H1 (cell line): ENCODE data around the gene ZNF532. TPM values are rescaled to one million over a fixed set of nuclear protein-coding genes. Genes with fewer than 3 reads are reported as not detected.

Experiments
- CTCF ChIA-PET: fragments of 300-600 bp; sonication (Branson Sonifier 250); formaldehyde crosslinking; loops from one replicate; lab custom pipeline; 2021; ENCODE audit not compliant: partially characterized antibody; lab: Charles Lee
- POLR2A ChIA-PET: fragments of 300-600 bp; sonication (Branson Sonifier 250); formaldehyde crosslinking; loops from one replicate; lab custom pipeline; 2021; ENCODE audit warnings: inconsistent platforms; ENCODE audit not compliant: partially characterized antibody; lab: Charles Lee
- DNase-seq, 2 experiments: peaks; one replicate each; pipeline versions ENCODE4 v3.0.0 to v3.0.0-alpha.2; 2010 to 2022; ENCODE audit warnings: low spot score in 2 of 2, low read depth in 1 of 2, mixed read lengths in 1 of 2
- FAIRE-seq: peaks from 2 replicates; lab custom pipeline; 2011; peaks lifted over from hg19 to GRCh38; lab: Jason Lieb, UNC
- H2AFZ ChIP-seq: 2 replicates; pipeline ENCODE4 v1.8.1; 2012; ENCODE audit warnings: low read length, inconsistent platforms
- H2AK5ac ChIP-seq: 2 replicates; pipeline ENCODE4 v1.6.1; 2013; ENCODE audit warnings: low read depth, low read length
- H2BK120ac ChIP-seq: replicated peaks from 2 replicates; pipeline ENCODE3; 2013; ENCODE audit warnings: low read depth, low read length, inconsistent platforms
- H2BK12ac ChIP-seq: 2 replicates; pipeline ENCODE4 v1.6.1; 2013; ENCODE audit warnings: low read depth, low read length
- H2BK15ac ChIP-seq: 2 replicates; pipeline ENCODE4 v1.6.1; 2013; ENCODE audit warnings: low read length
- H2BK20ac ChIP-seq: 2 replicates; pipeline ENCODE4 v1.6.1; 2013; ENCODE audit warnings: low read length
- H2BK5ac ChIP-seq: 2 replicates; pipeline ENCODE4 v1.6.1; 2013; ENCODE audit warnings: low read depth, low read length
- H3K14ac ChIP-seq: 2 replicates; pipeline ENCODE4 v1.6.1; 2013; ENCODE audit warnings: inconsistent platforms; ENCODE audit not compliant: insufficient read length
- H3K18ac ChIP-seq: 2 replicates; pipeline ENCODE4 v1.6.1; 2013; ENCODE audit warnings: low read length; ENCODE audit errors: extremely low read depth
- H3K23ac ChIP-seq: 2 replicates; pipeline ENCODE4 v1.6.1; 2013; ENCODE audit warnings: inconsistent platforms; ENCODE audit not compliant: insufficient read length
- H3K23me2 ChIP-seq: 2 replicates; pipeline ENCODE4 v1.6.1; 2013; ENCODE audit warnings: low read depth, low read length
- H3K27ac ChIP-seq: 2 replicates; pipeline ENCODE4 v1.6.1; 2011; ENCODE audit warnings: low read depth, low read length, inconsistent platforms
- H3K27me3 ChIP-seq, 4 experiments: replicated peaks in 1 of 4; 1 replicate in 1 of 4; 2 replicates in 3 of 4; pipeline versions ENCODE4 v1.6.1 to v1.8.1; 2011 to 2013; ENCODE audit warnings: low read length in 3 of 4, mild to moderate bottlenecking in 3 of 4, inconsistent platforms in 2 of 4, mixed read lengths in 2 of 4, moderate library complexity in 1 of 4; ENCODE audit not compliant: control insufficient read depth in 3 of 4, insufficient read depth in 3 of 4; ENCODE audit errors: extremely low read depth in 1 of 4
- H3K36me3 ChIP-seq, 4 experiments: 2 replicates each; pipeline versions ENCODE4 v1.6.1 to v1.8.1; 2011 to 2013; ENCODE audit warnings: mild to moderate bottlenecking in 4 of 4, low read length in 3 of 4, moderate library complexity in 2 of 4, control low read depth in 1 of 4, inconsistent platforms in 1 of 4; ENCODE audit not compliant: insufficient read depth in 4 of 4, control insufficient read depth in 2 of 4
- H3K4ac ChIP-seq: replicated peaks from 2 replicates; pipeline ENCODE3; 2013; ENCODE audit warnings: low read length, low read depth, mixed read lengths, inconsistent platforms; ENCODE audit not compliant: insufficient read length
- H3K4me1 ChIP-seq, 4 experiments: replicated peaks in 1 of 4; 1 replicate in 1 of 4; 2 replicates in 3 of 4; pipeline versions ENCODE4 v1.6.1 to v1.8.1; 2011 to 2013; ENCODE audit warnings: low read length in 3 of 4, inconsistent platforms in 2 of 4, mixed read lengths in 1 of 4; ENCODE audit not compliant: insufficient read depth in 4 of 4, control insufficient read depth in 3 of 4
- H3K4me2 ChIP-seq, 2 experiments: 2 replicates each; pipeline versions ENCODE4 v1.6.1 to v1.8.1; 2011 to 2013; ENCODE audit warnings: low read depth in 2 of 2, low read length in 2 of 2, control low read depth in 1 of 2, inconsistent platforms in 1 of 2, mild to moderate bottlenecking in 1 of 2; ENCODE audit not compliant: insufficient read depth in 1 of 2
- H3K4me3 ChIP-seq, 4 experiments: fragments of 200-600, 300-600 bp in 1 of 4; sonication (generic), shearing (Covaris generic), sonication (Bioruptor Twin) in 1 of 4; 2 replicates each; pipeline versions ENCODE4 v1.5.1 to v1.8.1; 2011 to 2016; ENCODE audit warnings: low read length in 4 of 4, low read depth in 3 of 4, control low read depth in 2 of 4, inconsistent platforms in 2 of 4, mild to moderate bottlenecking in 2 of 4, mixed read lengths in 1 of 4, moderate library complexity in 1 of 4; ENCODE audit not compliant: insufficient read depth in 2 of 4; ENCODE audit errors: extremely low read depth in 1 of 4
- H3K56ac ChIP-seq: replicated peaks from 2 replicates; pipeline ENCODE3; 2013; ENCODE audit warnings: low read depth, mild to moderate bottlenecking, mixed read lengths, low read length, inconsistent platforms; ENCODE audit not compliant: insufficient read length
- H3K79me1 ChIP-seq: 2 replicates; pipeline ENCODE4 v1.6.1; 2013; ENCODE audit warnings: low read depth, low read length, control low read depth
- H3K79me2 ChIP-seq, 2 experiments: 2 replicates each; pipeline versions ENCODE4 v1.6.1 to v1.8.1; 2012 to 2013; ENCODE audit warnings: low read length in 2 of 2, mild to moderate bottlenecking in 2 of 2, inconsistent platforms in 1 of 2; ENCODE audit not compliant: insufficient read depth in 2 of 2, control insufficient read depth in 1 of 2
- H3K9ac ChIP-seq, 4 experiments: replicated peaks in 1 of 4; 1 replicate in 1 of 4; 2 replicates in 3 of 4; pipeline versions ENCODE4 v1.6.1 to v1.8.1; 2011 to 2013; ENCODE audit warnings: low read depth in 3 of 4, low read length in 3 of 4, control low read depth in 2 of 4, mild to moderate bottlenecking in 2 of 4, moderate library complexity in 2 of 4, inconsistent platforms in 1 of 4; ENCODE audit errors: extremely low read depth in 1 of 4
- H3K9me3 ChIP-seq, 2 experiments: 2 replicates each; pipeline versions ENCODE4 v1.6.1 to v1.8.1; 2012 to 2013; ENCODE audit warnings: mild to moderate bottlenecking in 2 of 2, moderate library complexity in 2 of 2, control low read depth in 1 of 2, inconsistent platforms in 1 of 2, low read depth in 1 of 2, low read length in 1 of 2, mixed read lengths in 1 of 2; ENCODE audit not compliant: insufficient read depth in 2 of 2
- H4K20me1 ChIP-seq, 2 experiments: replicated peaks in 1 of 2; 2 replicates each; pipeline versions ENCODE3 to v1.8.1; 2011 to 2013; ENCODE audit warnings: inconsistent platforms in 2 of 2, low read length in 2 of 2, mild to moderate bottlenecking in 1 of 2; ENCODE audit not compliant: insufficient read depth in 2 of 2, control insufficient read depth in 1 of 2
- H4K5ac ChIP-seq: 2 replicates; pipeline ENCODE4 v1.6.1; 2013; ENCODE audit warnings: low read length, low read depth, mixed read lengths, inconsistent platforms; ENCODE audit not compliant: insufficient read length
- H4K8ac ChIP-seq: 2 replicates; pipeline ENCODE4 v1.8.0; 2013; ENCODE audit warnings: mild to moderate bottlenecking, moderate library complexity, low read length, inconsistent platforms; ENCODE audit not compliant: insufficient read depth; ENCODE audit errors: extremely low read depth
- H4K91ac ChIP-seq: replicated peaks from 2 replicates; pipeline ENCODE3; 2013; ENCODE audit warnings: low read length, mixed read lengths, inconsistent platforms; ENCODE audit not compliant: insufficient read length
- ASH2L ChIP-seq: fragments of 200-600, 300-600 bp; sonication (generic); IDR thresholded peaks from one replicate; pipeline ENCODE4 v1.7.1; 2017; ENCODE audit warnings: low read length
- BCL11A ChIP-seq, 2 experiments: IDR thresholded peaks; one replicate each; pipeline ENCODE4 v1.6.1; 2011; ENCODE audit warnings: low read depth in 2 of 2, low read length in 2 of 2, mild to moderate bottlenecking in 2 of 2
- CEBPB ChIP-seq: IDR thresholded peaks from 2 replicates; pipeline ENCODE4 v1.6.1; 2012; ENCODE audit warnings: low read depth, low read length
- CTBP2 ChIP-seq: IDR thresholded peaks from 2 replicates; pipeline ENCODE4 v1.7.0; 2011; ENCODE audit warnings: borderline replicate concordance, mild to moderate bottlenecking, moderate library complexity, mixed read lengths, low read length; ENCODE audit not compliant: insufficient read depth, insufficient read length
- HDAC6 ChIP-seq: IDR thresholded peaks from one replicate; pipeline ENCODE4 v1.7.1; 2012; ENCODE audit warnings: low read depth, mild to moderate bottlenecking, inconsistent platforms, low read length, moderate library complexity
- POLR2A ChIP-seq, 2 experiments: IDR thresholded peaks; 1 replicate in 1 of 2; 2 replicates in 1 of 2; pipeline ENCODE4 v1.6.1; 2011; ENCODE audit warnings: low read depth in 2 of 2, low read length in 2 of 2, mild to moderate bottlenecking in 2 of 2; ENCODE audit errors: control extremely low read depth in 1 of 2
- SIX5 ChIP-seq: IDR thresholded peaks from 2 replicates; pipeline ENCODE4 v1.6.1; 2011; ENCODE audit warnings: mild to moderate bottlenecking, low read depth, low read length
- SP1 ChIP-seq: IDR thresholded peaks from 2 replicates; pipeline ENCODE4 v1.6.1; 2011; ENCODE audit warnings: low read depth, low read length
- SRF ChIP-seq: IDR thresholded peaks from 2 replicates; pipeline ENCODE4 v1.6.1; 2011; ENCODE audit warnings: mild to moderate bottlenecking, low read depth, low read length, moderate library complexity
- WGBS, 2 experiments: shearing (Covaris generic) in 1 of 2; methylation state at CpG; one replicate each; pipeline versions ENCODE4 v1.1.6 to v1.1.7; 2013 to 2015; ENCODE audit warnings: low lambda C conversion rate in 2 of 2, mixed read lengths in 2 of 2, inconsistent platforms in 1 of 2, low coverage in 1 of 2, missing lambda C conversion rate in 1 of 2; ENCODE audit not compliant: insufficient replicate concordance in 2 of 2, insufficient coverage in 1 of 2, insufficient read length in 1 of 2; ENCODE audit errors: extremely low coverage in 1 of 2, missing lambda C conversion rate in 1 of 2; 5-methylcytosine and 5-hydroxymethylcytosine counted together
- polyA plus RNA-seq, 7 experiments: library from polyadenylated mRNA; depleted of rRNA in 3 of 7; stranded (reverse) in 5 of 7; unstranded in 2 of 7; fragments of >200 nt in 5 of 7; fragments of 200-250 nt in 2 of 7; gene quantifications; 1 replicate in 5 of 7; 2 replicates in 1 of 7; 4 replicates in 1 of 7; pipeline versions ENCODE4 v1.2.1 to v1.2.3, GENCODE V29; 2011 to 2013; ENCODE audit warnings: missing spikeins in 2 of 7, mixed read lengths in 2 of 7
- total RNA-seq: library from RNA; stranded (reverse); fragmentation: NEBNext Ultra II Directional; extraction: Animal tissue kit (Norgen Biotek cat#: 25700); gene quantifications from 2 replicates; pipeline ENCODE4 v1.2.1, GENCODE V29; 2021
- TF ChIP-seq, protein P1 (sequence below): IDR thresholded peaks from 2 replicates; pipeline ENCODE4 v1.6.1; 2012; ENCODE audit warnings: inconsistent platforms
- TF ChIP-seq, protein P2 (sequence below): IDR thresholded peaks from 2 replicates; pipeline ENCODE4 v1.6.1; 2012; ENCODE audit warnings: inconsistent platforms

The ZNF532 gene
- total and polyA plus RNA-seq, 2 of the 8 experiments (the other 6 are each of a cell fraction or from before 2014, with no cell fraction given) = 143 to 240 TPM

DNA sequence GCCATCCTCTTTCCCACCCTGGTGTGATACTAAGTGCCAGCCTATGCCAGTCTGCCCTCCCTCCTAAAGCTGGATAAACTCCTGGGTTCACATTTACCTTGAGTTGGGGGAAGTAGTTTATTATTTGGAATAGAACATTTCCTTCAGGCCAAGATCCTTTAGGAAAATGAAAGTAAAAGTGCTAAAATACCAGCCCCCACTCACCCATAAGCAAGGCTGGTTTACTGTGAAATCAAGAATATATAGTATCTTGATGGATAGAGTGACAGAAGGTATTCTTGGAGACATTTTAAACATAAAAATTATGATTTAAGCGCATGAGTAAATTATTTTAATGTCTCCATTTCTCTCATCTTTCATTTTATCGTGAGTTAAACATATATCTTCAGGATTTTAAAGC, 27.1 kb downstream of the ZNF532 start:
- Histone ChIP-seq H2AFZ (no peak overlapping the region), H3K4me1 (peaks cover 0 to 18% (median 7%) of the 10 kb centered on the region in 4 experiments; a peak in 6 of 7 replicates), H3K36me3 (peaks cover 0 to 63% (median 16%) of the 10 kb centered on the region in 4 experiments; a peak in 5 of 8 replicates), H3K27ac (no peak overlapping the region), H3K4me2 (no peak overlapping the region; a peak in 2 of 4 replicates), H3K18ac (no peak overlapping the region), H3K79me1 (peaks cover 5% of the 10 kb centered on the region; the same call in 1 of the 2 replicates), H3K23ac (no peak overlapping the region), H3K4me3 (no peak overlapping the region), H3K9me3 (no peaks in the 10 kb centered on the region), H4K20me1 (peaks cover 15 to 18% of the 10 kb centered on the region in 2 experiments), H4K8ac (no peak overlapping the region), H2BK20ac (no peak overlapping the region), H4K91ac (no peak overlapping the region), H2BK120ac (no peak overlapping the region), H3K9ac (no peak overlapping the region; a peak in 2 of 7 replicates), H4K5ac (no peak overlapping the region), H3K4ac (no peak overlapping the region), H3K27me3 (no peaks in the 10 kb centered on the region), H2BK5ac (no peak overlapping the region), H2BK12ac (no peak overlapping the region), H3K14ac (no peak overlapping the region), H2AK5ac (no peak overlapping the region), H3K23me2 (no peaks in the 10 kb centered on the region; the same call in 1 of the 2 replicates), H3K79me2 (peaks cover 29 to 96% of the 10 kb centered on the region in 2 experiments), H2BK15ac (no peak overlapping the region), H3K56ac (no peak overlapping the region)
- no peak for FAIRE-seq
- CTCF ChIA-PET = interaction anchor here (1.7 kb wide), 1 partner anchor 110 kb away, joined by 7 read pairs; no protein-coding TSS in a partner anchor
- POLR2A ChIA-PET = interaction anchor here (0.9 to 23.2 kb wide), 9 partner anchors 9 to 109 kb away, joined by 3 to 622 read pairs (median 3); partner anchors contain the start of gene ZNF532
- no peak for DNase-seq
- WGBS, 2 experiments = 96% methylated on average over 2 of the region's 2 CpGs; no CpG with 5 or more reads in 1 of the 2 experiments
- TF ChIP-seq CEBPB = no peak
- TF ChIP-seq, protein P1, sequence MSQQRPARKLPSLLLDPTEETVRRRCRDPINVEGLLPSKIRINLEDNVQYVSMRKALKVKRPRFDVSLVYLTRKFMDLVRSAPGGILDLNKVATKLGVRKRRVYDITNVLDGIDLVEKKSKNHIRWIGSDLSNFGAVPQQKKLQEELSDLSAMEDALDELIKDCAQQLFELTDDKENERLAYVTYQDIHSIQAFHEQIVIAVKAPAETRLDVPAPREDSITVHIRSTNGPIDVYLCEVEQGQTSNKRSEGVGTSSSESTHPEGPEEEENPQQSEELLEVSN = no peak
- no peak for TF ChIP-seq CTBP2
- no peak for TF ChIP-seq HDAC6
- TF ChIP-seq SRF = no peak
- TF ChIP-seq SIX5 = no peak
- no peak for TF ChIP-seq ASH2L
- TF ChIP-seq SP1 = no peak
- TF ChIP-seq, protein P2, sequence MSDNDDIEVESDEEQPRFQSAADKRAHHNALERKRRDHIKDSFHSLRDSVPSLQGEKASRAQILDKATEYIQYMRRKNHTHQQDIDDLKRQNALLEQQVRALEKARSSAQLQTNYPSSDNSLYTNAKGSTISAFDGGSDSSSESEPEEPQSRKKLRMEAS = no peak
- TF ChIP-seq BCL11A (IDR thresholded peaks at IDR 0.05; ENCODE audit: low read depth in 2 of 2, low read length in 2 of 2) = no peak
- no peak for TF ChIP-seq POLR2A (IDR thresholded peaks at IDR 0.05; ENCODE audit: control extremely low read depth in 1 of 2, low read depth in 2 of 2, low read length in 2 of 2)
